Activated CD4-positive, alpha-beta T cell treated with anti-CD3 and anti-CD28 coated beads for 4 hours (primary cell): ENCODE measurements around the gene MCM10.
"Not testable (repeated sequence)": the region's sequence is repeated elsewhere in the genome, so short reads cannot be mapped to it uniquely, and the experiment has no call there.

Experiments used
- DNase-seq, 2 donors: peaks; one replicate each; pipeline ENCODE4 v3.0.0-alpha.2; 2020

MCM10 gene

GRCh38 chr10:13222566-13222965, 61.2 kb downstream of the MCM10 start:
- no peak for DNase-seq

- DNase-seq = no peak
Observed at GRCh38 chr10:13223241-13223640, 61.9 kb downstream of the MCM10 start.

DNA sequence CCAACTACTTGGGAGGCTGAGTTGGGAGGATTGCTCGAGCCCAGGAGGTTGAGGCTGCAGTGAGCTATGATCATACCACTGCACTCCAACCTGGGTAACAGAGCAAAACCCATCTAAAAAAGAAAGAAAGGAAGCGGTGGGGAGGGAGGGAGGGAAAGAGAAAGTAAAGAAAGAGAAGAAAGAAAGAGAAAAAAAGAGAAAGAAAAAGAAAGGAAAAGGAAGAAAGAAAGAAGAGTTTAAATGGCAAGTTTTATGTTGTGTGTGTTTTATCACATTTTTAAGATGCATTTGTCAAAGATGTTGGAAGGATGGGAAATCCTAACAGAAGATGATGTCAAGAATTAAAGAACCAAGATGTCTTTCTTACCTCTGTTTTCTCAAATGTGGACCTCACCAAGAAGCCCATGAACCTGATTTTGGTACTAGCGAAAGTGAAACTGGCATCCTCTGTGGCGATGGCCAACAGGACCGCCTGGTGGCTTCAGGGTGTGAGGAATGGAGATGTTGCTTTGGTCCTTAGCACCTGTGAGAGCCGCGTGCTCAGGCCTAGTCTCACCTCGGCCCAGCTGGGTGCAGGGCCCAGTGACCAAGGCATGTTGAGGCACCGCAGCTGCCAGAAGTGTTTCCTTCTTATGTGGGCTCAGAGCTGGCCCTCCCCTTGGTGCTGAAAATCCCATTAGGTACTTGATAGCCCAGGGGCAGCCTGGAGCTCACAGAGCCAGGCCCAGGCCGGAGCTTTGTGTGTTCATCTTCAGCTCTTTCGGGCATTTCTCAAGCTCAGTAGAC, 63.0 kb downstream of the MCM10 start:
- no peak for DNase-seq

- DNase-seq = no peak
Observed at GRCh38 chr10:13225601-13226000, 64.2 kb downstream of the MCM10 start.

DNA sequence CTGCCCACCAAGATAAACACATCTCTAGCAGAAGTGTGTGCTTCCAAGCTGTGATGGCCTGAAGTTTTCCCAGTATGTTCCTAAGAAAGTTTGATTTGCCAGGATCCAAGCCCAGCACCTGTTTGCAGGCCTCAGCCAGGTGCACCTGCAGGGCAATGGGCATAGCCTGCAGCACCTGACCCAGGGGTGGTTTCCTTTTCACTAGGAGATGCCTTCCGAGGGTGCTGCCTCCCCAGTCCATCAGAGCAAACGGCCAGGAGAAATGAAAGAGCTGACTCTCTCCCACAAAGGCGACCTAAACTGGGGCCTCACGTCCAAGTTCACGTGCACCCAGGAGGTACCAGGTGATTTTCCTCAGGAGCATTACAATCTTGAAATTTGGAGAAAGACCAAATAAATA, 65.7 kb downstream of the MCM10 start:
- DNase-seq = no peak

- DNase-seq = no peak
Observed at GRCh38 chr10:13231190-13231589, 69.8 kb downstream of the MCM10 start.

DNA sequence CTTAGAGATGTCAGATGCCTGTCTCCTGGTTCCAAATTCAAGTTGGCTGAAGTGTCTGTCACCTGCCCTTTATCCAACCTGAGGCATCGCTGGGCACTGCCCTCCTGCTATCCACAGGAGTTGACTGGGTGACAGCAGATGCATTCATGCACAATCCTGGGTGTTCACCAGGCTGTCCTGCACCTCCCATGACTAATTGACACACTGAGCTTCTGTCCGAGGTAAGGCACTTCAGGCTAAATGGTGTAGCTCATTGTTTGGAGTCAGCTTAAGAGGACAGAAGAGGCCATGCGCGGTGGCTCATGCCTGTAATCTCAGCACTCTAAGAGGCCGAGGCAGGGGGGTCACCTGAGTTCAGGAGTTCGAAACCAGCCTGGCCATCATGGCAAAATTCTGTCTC, 70.5 kb downstream of the MCM10 start:
- no peak for DNase-seq

- DNase-seq = no peak
Observed at GRCh38 chr10:13233358-13233757, 72.0 kb downstream of the MCM10 start.

DNA sequence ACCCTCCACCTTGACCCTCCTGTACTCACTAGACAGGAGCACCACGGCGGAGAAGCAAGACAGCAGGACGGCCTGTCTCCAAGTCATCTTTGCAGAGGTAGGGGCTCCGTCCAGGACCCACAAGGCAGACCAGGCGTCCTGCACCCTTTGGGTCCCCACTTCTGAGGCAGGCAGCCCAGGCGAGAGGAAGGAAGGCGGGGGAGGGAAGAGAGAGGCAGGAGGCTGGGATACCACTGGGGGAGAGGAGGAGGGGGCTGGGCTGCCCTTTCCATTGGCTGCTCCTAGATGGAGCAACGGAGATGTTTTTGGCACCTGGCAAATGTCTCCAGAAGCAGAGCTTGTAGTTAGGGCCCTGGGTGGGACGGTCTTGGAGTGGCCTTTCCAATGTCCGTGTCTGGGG, 72.8 kb downstream of the MCM10 start, which contains the start of gene UCMA:
TSS of gene UCMA (minus strand) at position 203 of the 400 bp plus-strand sequence. CDS start at position 87, 116 bp downstream.
- no peak for DNase-seq

DNA sequence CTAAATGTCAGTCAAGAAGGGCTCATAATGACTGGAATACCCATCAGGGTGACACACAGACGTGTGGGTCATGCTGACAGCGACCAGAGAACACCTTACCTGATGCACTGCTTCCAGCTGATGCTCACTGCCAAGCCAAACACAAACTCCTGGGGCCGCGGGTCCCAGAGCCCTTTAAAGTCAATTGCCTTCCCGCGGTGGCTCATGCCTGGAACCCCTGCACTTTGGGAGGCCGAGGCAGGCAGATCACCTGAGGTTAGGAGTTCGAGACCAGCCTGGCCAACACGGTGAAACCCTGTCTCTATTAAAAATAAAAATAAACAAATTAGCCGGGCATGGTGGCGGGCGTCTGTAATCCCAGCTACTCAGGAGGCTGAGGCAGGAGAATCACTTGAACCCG, 73.4 kb downstream of the MCM10 start:
- not testable (repeated sequence) for DNase-seq

DNA sequence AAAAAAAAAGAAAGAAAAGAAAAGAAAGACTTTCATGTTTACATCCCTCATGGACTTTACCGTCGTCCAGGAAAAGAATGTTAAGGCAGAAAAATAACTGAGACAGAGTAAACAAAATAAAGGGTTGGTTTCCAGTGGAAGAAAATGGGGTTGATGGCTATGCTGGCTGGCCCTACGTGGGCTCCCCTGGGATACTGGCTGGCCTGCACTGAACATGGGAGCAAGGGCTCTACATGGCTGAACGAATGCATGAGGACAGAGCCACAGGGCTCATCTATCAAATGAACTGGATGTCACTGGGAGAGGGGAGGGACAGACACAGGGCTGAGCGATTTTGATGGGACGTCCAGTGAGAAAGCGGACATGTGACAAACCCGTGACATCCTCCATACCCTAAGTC, 75.3 kb downstream of the MCM10 start:
- DNase-seq = no peak

DNA sequence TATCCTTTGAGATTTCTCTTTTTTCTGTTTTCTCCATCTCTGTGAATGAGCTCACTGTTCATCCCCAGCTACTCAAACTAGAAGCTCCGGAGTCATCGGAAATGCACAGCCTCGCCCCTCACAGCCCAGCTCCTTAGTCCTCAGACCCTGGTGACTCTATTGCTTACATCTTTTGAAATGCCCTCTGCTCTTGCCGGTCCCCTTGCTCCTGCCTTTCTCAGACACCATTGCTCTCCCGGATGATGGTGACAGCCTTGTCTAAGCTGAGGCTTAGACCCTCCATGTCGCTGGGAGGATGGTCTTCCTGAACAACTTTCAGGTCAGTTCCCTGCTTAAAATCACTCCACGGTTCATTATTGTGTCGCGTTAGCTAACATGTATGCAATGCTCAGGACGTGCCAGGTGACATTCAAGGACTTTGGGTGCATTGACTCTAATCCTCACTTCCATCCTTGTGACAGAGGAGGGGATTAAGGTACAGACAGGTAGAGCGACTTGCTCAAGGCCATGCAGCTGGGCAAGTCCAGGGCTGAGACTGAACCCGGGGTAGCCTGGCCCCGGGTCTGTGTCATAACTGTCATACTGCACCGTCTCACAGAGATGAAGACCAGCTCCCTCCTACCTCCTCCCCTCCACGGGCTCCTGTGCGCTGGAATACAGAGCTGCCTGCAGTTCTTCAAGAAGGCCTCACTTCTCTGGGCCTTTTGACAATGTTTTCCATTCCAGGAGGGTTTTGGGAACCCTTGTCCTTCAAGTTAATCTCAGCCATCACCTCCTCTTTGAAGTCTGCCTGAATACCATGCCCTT, 77.1 kb downstream of the MCM10 start:
- no peak for DNase-seq

DNA sequence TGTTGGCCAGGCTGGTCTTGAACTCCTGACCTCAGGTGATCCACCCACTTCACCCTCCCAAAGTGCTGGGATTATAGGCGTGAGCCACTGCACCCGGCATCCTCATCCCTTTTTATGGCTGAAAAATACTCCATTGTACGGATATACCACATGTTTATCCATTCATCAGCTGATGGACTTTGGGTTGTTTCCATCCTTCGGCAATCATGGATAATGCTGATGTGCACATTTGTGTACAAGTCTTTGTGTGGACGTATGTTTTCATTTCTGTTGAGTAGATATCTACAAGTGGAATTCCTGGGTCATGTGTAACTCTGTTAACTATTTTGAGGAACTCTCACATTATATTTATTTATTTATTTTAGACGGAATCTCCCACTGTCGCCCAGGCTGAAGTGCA, 78.6 kb downstream of the MCM10 start:
- no peak for DNase-seq

GRCh38 chr10:13241613-13242012, 80.3 kb downstream of the MCM10 start:
- DNase-seq = no peak

DNA sequence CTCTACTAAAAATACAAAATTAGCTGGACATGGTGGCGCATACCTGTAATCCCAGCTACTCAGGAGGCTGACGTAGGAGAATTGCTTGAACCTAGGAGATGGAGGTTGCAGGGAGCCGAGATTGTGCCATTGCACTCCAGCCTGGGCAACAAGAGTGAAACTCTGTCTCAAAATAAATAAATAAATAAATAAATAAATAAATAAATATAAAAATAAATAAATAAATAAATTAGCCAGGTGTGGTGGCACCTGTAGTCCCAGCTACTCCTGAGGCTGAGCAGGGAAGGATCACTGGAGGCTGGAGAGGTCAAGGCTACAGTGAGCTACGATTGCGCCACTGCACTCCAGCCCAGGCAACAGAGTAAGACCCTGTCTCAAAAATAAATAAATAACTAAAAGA, 80.9 kb downstream of the MCM10 start:
- DNase-seq = not testable (repeated sequence)

GRCh38 chr10:13247246-13247645, 85.9 kb downstream of the MCM10 start:
- DNase-seq = no peak

- DNase-seq = no peak
Observed at GRCh38 chr10:13247784-13248183, 86.4 kb downstream of the MCM10 start.

GRCh38 chr10:13253726-13254125, 92.4 kb downstream of the MCM10 start:
- no peak for DNase-seq

- no peak for DNase-seq
Observed at GRCh38 chr10:13256627-13257026, 95.3 kb downstream of the MCM10 start.

DNA sequence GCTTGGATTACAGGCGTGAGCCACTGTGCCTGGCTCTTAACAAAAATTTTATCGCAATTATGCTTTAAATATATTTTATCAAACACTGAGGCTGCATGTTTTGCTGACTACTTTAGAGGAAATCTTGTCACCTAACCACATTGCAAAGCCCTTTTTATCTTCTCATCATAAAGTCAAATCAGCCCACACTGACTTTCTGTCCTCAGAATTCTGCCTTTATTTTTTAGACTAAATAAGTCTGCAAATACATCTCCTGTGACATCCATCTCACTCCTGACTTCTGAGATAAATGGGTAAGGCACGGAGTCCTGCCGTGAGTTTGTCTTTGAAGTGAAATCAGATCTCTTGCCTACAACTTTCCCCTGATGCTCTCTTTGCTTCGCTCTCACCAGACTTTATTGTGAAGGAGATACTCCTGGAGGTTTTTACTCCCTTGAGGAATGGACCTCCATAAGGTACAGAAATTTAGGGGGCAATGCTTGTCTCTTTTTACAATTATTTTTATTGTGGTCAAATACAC, 96.3 kb downstream of the MCM10 start:
- DNase-seq = no peak
